SK-N-SH treated with all-trans-retinoic acid at 6 μM for 48 hours (cell line): ENCODE data around the gene PPARG.

Experiments used
- CSDC2 ChIP-seq: fragments of 250-450 bp; sonication (Bioruptor Pico); IDR thresholded peaks from 2 replicates; pipeline ENCODE4 v1.5.0; 2020; ENCODE audit warnings: mild to moderate bottlenecking, moderate library complexity
- ESRRG ChIP-seq: fragments of 250-450 bp; sonication (Bioruptor Pico); IDR thresholded peaks from 2 replicates; pipeline ENCODE4 v1.6.1; 2021; ENCODE audit warnings: mild to moderate bottlenecking
- GLIS3 ChIP-seq: fragments of 250-450 bp; sonication (Bioruptor Pico); IDR thresholded peaks from 2 replicates; pipeline ENCODE4 v1.5.0; 2020; ENCODE audit warnings: mild to moderate bottlenecking, moderate library complexity
- TCF4 ChIP-seq: fragments of 250-450 bp; sonication (Bioruptor Pico); IDR thresholded peaks from 2 replicates; pipeline ENCODE4 v1.8.0; 2021; ENCODE audit warnings: mild to moderate bottlenecking, moderate library complexity, borderline replicate concordance
- TF ChIP-seq, protein P1 (sequence below): fragments of 250-450 bp; sonication (Bioruptor Pico); IDR thresholded peaks from 2 replicates; pipeline ENCODE4 v1.8.0; 2020; ENCODE audit warnings: mild to moderate bottlenecking, moderate library complexity, borderline replicate concordance
- TF ChIP-seq, protein P2 (sequence below): fragments of 250-450 bp; sonication (Bioruptor Pico); IDR thresholded peaks from 2 replicates; pipeline ENCODE4 v1.5.1; 2020; ENCODE audit warnings: low read depth, mild to moderate bottlenecking, moderate library complexity
- TF ChIP-seq, protein P3 (sequence below): fragments of 250-450 bp; sonication (Bioruptor Pico); IDR thresholded peaks from 2 replicates; pipeline ENCODE4 v1.5.1; 2021; ENCODE audit warnings: mild to moderate bottlenecking, moderate library complexity
- TF ChIP-seq, protein P4 (sequence below): fragments of 250-450 bp; sonication (Bioruptor Pico); IDR thresholded peaks from 2 replicates; pipeline ENCODE4 v1.5.0; 2020; ENCODE audit warnings: mild to moderate bottlenecking, moderate library complexity

DNA sequence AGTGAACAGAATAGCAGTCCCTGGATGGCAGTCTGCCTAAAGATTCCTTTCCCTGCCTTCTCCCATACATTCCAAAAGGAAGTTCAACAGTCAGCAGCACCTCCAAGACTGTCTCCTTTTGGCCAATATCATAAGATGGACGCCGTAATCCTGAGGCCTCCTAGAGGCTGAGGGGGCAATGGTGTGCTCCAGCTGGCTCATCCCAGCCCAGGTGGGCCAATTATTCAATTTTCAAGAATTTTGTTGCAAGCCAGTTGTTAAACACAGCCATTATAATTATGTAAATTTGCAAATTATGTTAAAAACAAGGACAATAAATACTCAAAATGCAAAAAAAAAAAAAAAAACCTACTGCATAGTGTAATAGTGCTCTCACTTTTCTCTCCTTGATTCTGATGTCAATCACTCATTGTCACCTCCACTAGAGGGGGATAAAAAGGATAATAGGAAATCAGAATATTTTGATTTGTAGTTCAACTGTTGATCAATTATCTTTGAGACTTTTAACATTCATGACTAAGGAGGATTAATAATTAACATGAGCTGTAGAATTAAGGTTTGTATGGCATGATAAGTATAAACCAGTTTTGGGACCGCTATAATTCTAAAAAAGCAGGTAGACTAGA is 40.1 kb downstream of the PPARG start:
- TF ChIP-seq, protein P1, sequence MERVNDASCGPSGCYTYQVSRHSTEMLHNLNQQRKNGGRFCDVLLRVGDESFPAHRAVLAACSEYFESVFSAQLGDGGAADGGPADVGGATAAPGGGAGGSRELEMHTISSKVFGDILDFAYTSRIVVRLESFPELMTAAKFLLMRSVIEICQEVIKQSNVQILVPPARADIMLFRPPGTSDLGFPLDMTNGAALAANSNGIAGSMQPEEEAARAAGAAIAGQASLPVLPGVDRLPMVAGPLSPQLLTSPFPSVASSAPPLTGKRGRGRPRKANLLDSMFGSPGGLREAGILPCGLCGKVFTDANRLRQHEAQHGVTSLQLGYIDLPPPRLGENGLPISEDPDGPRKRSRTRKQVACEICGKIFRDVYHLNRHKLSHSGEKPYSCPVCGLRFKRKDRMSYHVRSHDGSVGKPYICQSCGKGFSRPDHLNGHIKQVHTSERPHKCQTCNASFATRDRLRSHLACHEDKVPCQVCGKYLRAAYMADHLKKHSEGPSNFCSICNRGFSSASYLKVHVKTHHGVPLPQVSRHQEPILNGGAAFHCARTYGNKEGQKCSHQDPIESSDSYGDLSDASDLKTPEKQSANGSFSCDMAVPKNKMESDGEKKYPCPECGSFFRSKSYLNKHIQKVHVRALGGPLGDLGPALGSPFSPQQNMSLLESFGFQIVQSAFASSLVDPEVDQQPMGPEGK (CRISPR knock-in tag) = no peak
- TF ChIP-seq TCF4 (CRISPR knock-in tag) = no peak
- TF ChIP-seq GLIS3 (CRISPR knock-in tag) = no peak
- TF ChIP-seq, protein P2, sequence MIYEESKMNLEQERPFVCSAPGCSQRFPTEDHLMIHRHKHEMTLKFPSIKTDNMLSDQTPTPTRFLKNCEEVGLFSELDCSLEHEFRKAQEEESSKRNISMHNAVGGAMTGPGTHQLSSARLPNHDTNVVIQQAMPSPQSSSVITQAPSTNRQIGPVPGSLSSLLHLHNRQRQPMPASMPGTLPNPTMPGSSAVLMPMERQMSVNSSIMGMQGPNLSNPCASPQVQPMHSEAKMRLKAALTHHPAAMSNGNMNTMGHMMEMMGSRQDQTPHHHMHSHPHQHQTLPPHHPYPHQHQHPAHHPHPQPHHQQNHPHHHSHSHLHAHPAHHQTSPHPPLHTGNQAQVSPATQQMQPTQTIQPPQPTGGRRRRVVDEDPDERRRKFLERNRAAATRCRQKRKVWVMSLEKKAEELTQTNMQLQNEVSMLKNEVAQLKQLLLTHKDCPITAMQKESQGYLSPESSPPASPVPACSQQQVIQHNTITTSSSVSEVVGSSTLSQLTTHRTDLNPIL (CRISPR knock-in tag) = no peak
- TF ChIP-seq, protein P3, sequence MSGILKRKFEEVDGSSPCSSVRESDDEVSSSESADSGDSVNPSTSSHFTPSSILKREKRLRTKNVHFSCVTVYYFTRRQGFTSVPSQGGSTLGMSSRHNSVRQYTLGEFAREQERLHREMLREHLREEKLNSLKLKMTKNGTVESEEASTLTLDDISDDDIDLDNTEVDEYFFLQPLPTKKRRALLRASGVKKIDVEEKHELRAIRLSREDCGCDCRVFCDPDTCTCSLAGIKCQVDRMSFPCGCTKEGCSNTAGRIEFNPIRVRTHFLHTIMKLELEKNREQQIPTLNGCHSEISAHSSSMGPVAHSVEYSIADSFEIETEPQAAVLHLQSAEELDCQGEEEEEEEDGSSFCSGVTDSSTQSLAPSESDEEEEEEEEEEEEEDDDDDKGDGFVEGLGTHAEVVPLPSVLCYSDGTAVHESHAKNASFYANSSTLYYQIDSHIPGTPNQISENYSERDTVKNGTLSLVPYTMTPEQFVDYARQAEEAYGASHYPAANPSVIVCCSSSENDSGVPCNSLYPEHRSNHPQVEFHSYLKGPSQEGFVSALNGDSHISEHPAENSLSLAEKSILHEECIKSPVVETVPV (CRISPR knock-in tag) = no peak
- TF ChIP-seq ESRRG (CRISPR knock-in tag) = no peak
- TF ChIP-seq, protein P4, sequence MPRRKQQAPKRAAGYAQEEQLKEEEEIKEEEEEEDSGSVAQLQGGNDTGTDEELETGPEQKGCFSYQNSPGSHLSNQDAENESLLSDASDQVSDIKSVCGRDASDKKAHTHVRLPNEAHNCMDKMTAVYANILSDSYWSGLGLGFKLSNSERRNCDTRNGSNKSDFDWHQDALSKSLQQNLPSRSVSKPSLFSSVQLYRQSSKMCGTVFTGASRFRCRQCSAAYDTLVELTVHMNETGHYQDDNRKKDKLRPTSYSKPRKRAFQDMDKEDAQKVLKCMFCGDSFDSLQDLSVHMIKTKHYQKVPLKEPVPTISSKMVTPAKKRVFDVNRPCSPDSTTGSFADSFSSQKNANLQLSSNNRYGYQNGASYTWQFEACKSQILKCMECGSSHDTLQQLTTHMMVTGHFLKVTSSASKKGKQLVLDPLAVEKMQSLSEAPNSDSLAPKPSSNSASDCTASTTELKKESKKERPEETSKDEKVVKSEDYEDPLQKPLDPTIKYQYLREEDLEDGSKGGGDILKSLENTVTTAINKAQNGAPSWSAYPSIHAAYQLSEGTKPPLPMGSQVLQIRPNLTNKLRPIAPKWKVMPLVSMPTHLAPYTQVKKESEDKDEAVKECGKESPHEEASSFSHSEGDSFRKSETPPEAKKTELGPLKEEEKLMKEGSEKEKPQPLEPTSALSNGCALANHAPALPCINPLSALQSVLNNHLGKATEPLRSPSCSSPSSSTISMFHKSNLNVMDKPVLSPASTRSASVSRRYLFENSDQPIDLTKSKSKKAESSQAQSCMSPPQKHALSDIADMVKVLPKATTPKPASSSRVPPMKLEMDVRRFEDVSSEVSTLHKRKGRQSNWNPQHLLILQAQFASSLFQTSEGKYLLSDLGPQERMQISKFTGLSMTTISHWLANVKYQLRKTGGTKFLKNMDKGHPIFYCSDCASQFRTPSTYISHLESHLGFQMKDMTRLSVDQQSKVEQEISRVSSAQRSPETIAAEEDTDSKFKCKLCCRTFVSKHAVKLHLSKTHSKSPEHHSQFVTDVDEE (CRISPR knock-in tag) = no peak
- no peak for TF ChIP-seq CSDC2
